GM19351 (cell line): ENCODE measurements around the gene CES3.
"Not testable (repeated sequence)": the region's sequence is repeated elsewhere in the genome, so short reads cannot be mapped to it uniquely, and the experiment has no call there.

ENCODE experiments used
- ATAC-seq: cut with Tn5 transposase; IDR thresholded peaks from one replicate; pipeline ENCODE4 v1.9.1; 2021; ENCODE audit warnings: mild to moderate bottlenecking, moderate library complexity; ENCODE audit not compliant: unreplicated experiment

Gene CES3

DNA sequence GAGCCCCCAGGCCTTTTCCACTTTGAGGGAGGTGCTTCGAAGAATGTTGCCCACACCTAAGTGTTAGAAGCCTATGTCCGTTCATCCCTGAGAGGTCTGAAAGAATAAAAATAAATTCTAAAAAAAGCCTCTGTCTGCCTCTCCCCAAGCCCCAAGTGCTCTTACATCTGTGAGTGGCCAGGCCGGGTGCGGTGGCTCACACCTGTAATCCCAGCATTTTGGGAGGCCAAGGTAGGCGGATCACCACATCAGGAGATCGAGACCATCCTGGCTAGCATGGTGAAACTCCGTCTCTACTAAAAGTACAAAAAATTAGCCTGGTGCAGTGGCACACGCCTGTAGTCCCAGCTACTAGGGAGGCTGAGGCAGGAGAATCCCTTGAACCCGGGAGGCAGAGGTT, 16.1 kb upstream of the CES3 start:
- ATAC-seq = not testable (repeated sequence)

DNA sequence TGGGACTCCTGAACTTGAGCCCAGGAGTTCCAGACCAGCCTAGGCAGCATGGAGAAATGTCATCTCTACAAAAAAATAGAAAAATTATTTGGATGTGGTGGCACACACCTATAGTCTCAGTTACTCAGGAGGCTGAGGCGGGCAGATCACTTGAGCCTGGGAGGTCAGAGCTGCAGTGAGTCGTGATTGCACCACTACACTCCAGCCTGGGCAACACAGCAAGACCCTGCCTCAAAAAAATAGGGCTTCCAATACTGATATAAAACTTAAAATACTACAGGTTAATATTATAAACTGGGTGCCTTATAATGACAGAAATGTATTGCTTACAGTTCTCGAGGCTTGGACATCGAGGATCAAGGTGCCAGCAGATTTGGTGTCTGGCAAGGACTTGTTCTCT, 15.1 kb upstream of the CES3 start:
- ATAC-seq = no peak

DNA sequence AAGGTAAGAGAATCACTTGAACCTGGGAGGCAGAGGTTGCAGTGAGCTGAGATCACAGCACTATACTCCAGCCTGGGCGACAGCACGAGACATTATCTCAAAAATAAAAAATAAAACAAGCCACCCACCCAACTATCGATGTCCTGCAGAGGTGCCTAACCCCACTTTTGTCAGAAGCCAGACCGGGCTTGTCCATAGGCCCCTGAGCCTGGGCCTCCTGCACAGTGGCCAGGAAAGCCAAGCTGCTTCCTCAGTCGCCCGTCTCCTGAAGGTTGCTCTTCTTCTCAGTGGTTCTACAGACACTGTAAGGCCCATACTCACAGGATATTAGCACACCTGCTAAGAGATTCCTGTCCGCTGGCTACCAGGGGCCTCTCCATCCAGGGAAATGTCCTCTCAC, 14.5 kb upstream of the CES3 start:
- no peak for ATAC-seq

- no peak for ATAC-seq
Measured at GRCh38 chr16:66946974-66947301, 14.1 kb upstream of the CES3 start.

DNA sequence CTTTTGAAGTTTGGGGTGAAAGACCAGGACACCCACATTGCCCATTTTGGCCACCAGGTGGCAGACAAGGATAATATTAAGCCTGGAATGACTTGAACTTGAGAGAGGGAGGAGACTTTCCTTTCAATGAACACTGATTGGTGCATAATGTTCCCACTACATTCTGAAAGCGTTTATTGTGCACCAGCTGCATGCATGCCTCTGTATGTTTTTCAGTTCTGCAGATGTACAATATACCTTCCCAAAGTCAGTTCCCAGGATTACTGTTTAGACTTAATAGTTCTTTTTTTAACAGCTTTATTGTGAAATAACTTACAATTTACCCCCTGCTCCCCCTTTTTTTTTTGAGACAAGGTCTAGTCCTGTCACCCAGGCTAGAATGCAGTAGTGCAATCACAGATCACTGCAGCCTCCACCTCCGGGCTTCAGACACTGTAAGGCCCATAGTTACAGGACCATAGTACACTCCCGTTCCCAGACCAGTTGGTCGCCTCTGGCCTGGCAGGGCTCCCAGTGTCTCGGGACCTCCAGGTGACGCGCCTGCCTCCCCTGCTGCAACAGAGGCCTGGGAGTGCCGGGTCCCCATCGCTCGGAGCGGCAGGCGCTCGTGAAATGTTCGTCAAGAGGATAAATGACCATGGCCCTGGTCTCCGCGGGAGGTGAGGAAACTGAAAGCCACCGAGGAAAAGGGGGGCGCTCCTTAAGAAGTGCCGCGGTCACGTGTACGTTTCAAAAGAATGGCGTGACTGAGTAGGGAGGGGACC, 13.6 kb upstream of the CES3 start:
- ATAC-seq = peak; percentile 71

GRCh38 chr16:66948134-66948836, 12.8 kb upstream of the CES3 start:
- ATAC-seq = no peak

DNA sequence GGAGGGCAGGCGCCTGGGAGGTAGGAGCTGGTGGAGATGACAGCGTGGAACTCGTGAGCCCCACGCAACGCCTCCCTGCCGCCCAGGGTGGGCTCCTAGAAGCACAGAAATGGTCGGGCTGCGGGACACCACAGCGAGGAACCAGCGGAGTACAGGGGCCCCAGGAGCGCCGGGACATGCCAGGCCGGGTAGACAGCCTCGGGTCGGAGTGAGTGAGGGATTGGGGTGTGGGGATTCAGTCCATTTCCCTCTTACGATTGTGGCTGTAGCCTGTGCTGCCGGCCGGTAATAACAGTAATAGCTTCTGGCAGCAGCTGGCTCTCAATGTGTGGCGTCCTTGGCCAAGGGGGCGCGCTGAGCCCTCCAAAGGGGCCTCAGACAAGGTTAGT, 12.2 kb upstream of the CES3 start:
- ATAC-seq = no peak

DNA sequence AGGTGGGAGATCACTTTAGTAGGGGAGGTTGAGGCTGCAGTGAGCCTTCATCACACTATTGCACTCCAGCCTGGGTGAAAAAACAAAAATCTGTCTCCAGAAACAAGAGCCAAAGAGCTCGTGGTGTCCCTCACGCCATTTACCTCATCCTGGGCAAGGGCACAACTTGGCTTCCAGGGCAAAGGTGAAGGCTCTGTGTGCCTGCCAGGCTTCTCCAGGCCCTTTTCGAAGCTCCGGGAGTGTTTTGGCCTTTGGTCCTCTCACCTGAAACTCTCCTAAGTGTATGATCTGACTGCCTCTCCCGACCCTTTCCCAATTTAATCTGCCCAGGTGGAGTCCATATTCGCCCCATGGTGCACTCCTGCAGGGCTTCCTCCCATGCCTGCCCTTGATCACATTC, 11.6 kb upstream of the CES3 start:
- ATAC-seq = no peak

GRCh38 chr16:66950437-66950836, 10.6 kb upstream of the CES3 start:
- ATAC-seq = no peak

GRCh38 chr16:66950971-66951790, 9.9 kb upstream of the CES3 start:
- no peak for ATAC-seq

- no peak for ATAC-seq
Measured at GRCh38 chr16:66952430-66953110, 8.5 kb upstream of the CES3 start.

DNA sequence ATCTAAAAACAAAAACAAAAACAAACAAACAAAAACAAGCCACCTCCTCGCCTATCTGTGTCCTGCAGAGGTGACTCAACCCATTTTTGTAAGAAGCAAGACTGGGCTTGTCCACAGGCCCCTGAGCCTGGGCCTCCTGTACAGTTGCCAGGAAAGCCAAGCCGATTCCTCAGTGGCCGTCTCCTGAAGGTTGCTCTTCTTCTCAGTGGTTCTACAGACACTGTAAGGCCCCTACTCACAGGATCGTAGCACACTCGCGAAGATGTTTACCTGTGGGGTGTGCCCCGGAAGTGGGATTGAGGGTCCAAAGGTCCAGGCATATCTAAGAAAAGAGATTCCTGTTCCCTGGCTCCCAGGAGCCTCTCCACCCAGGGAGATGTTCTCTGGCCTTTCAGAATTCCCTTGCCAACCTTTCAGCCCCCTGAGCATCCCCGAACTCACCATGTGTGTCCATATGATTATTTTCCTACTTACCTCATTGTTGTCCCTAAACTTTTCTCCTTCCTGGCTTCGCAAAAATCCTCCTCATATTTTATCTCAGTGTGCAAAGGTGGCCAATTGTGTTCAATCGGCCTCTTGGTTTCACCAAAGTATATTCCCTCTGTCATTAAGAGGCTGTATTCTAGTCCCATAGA, 7.5 kb upstream of the CES3 start:
- no peak for ATAC-seq

GRCh38 chr16:66954097-66954659, 6.9 kb upstream of the CES3 start:
- ATAC-seq = no peak

DNA sequence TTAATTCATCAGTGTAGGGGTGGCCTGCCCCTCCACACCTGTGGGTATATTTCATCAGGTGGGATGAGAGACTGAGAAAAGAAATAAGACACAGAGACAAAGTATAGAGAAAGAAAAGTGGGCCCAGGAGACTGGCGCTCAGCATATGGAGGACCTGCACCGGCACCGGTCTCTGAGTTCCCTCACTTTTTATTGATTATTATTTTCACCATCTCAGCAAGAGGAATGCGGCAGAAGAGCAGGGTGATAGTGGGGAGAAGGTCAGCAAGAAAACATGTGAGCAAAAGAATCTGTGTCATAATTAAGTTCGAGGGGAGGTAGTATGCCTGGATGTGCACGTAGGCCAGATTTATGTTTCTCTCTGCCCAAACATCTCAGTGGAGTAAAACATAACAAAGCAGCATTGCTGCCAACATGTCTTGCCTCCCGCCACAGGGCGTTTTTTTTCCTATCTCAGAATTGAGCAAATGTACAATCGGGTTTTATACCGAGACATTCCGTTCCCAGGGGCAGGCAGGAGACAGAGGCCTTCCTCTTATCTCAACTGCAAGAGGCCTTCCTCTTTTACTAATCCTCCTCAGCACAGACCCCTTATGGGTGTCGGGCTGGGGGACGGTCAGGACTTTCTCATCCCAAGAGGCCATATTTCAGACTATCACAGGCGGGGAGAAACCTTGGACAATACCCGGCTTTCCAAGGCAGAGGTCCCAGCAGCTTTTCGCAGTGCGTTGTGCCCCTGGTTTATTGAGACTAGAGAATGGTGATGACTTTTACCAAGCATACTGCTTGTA, 5.5 kb upstream of the CES3 start:
- not testable (repeated sequence) for ATAC-seq

GRCh38 chr16:66956154-66956457, 5.0 kb upstream of the CES3 start:
- not testable (repeated sequence) for ATAC-seq

GRCh38 chr16:66958857-66959703, 2.0 kb upstream of the CES3 start:
- no peak for ATAC-seq

GRCh38 chr16:66959704-66960161, 1.3 kb upstream of the CES3 start:
- no peak for ATAC-seq

DNA sequence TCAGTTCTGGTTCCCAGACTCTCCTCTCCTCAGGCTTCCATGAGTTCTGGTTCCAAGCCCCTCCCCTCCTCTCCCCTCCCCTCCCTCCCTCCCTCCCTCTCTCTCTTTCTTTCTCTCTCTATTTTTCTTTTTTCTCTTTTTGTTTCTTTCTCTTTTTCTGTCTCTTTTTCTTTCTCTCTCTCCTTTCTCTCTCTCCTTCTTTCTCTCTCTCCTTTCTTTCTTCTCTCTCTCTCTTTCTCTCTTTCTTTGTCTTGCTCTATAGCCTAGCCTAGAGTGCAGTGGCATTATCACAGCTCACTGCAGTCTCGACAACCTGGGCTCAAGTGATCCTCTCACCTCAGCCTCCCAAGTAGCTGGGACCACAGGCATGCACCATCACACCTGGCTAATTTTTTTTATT, 796 bp upstream of the CES3 start:
- ATAC-seq = no peak

DNA sequence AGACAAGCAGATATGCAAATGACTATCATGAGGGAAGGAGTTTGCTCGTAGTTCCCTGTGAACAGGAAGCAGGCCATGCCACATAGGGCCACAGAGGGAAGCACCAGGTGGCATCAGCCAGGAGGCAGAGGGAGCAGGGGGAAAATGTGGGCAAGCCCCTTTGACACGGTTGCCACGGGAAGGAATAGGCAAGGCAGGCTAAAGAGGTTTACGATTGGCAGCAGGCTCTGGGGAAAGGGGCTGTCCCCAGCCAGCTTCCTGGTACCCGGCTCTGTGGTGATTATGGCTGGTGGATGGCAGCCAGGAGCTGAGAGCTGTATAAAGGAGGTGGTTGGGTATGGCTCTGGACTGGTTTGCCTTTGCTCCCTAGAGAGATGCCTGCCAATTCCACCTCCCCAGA, 848 bp downstream of the CES3 start:
- no peak for ATAC-seq
